ENCODE measurements around the gene SNORC. TPM values are rescaled to one million over a fixed set of nuclear protein-coding genes. Genes with fewer than 3 reads are reported as not detected.

The SNORC gene
- total RNA-seq, 1 donor from 2014 or later = 0.53 TPM

DNA sequence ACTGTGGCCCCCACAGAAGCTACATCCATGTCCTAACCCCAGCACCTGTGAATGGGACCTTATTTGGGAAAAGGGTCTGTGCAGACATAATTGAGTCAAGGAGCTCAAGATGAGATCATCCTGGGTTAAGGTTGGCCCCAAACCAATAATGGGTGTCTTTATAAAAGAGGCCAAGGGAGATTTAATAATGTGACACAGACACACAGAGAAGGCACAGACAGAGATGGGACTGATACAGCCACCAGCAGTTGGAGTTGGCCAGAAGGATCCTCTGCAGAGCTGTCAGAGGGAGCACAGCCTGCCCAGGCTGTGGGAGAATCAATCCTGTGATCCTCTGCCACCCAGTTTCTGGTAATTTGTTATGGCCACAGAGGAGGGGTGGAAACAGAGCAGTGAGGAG is 26.0 kb downstream of the SNORC start:
- intact Hi-C loops (cut with DNase I) = no loop called here
- H3K4me3 ChIP-seq = no peak overlapping the region
- DNase-seq = no peak
- no peaks in the 10 kb centered on the region for H3K4me1 ChIP-seq
- ATAC-seq = no peak
- H3K27me3 ChIP-seq (ENCODE audit: low read depth) = peaks cover 9% of the 10 kb centered on the region
- no peak overlapping the region for H3K27ac ChIP-seq
- H3K36me3 ChIP-seq = no peaks in the 10 kb centered on the region
- no peaks in the 10 kb centered on the region for H3K9me3 ChIP-seq
- TF ChIP-seq CTCF (IDR thresholded peaks at IDR 0.05) = no peak

DNA sequence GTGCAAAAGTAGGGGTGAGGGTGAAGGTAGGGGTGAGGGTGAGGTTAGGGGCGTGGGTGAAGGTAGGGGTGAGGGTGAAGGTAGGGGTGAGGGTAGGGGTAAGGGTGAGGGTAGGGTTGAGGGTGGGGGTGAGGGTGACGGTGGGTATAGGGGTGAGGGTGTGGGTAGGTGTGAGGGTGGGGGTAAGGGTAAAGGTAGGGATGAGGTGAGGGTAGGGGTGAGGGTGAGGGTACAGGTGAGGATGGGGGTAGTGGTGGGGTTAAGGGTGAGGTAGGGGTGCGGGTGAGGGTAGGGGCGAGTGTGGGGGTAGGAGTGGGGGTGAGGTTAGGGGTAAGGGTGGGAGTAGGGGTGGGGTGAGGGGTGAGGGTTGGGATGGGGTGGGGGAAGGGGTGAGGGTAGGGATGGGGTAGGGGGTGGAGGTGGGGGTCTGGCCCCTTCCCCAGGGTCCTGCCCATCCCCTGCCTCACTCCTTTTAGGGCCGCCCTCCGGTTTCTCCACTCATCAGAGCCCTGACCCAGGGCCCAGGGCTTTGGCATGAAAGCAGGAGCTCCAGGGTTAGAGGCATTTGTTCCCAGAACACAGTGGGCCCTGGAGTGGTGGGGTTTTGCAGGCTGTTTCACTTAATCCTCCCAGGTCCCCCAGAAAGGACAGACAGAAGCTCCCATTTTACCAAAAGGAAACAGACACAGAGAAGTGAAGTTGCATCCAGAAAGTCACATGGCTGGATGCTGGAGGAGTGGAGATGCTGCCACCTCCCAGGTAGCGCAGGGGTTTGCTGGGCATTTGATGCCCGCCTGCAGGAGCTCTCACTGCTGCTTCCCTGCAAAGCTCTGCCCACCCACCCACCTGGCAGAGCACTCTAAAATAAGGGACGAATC is 26.9 kb downstream of the SNORC start:
- Histone ChIP-seq H3K4me3 (no peak overlapping the region), H3K27me3 (ENCODE audit: low read depth) (peaks cover 13% of the 10 kb centered on the region), H3K4me1 (no peaks in the 10 kb centered on the region), H3K36me3 (no peaks in the 10 kb centered on the region), H3K9me3 (no peaks in the 10 kb centered on the region), H3K27ac (no peak overlapping the region)
- TF ChIP-seq CTCF (IDR thresholded peaks at IDR 0.05) = no peak
- no peak for ATAC-seq
- DNase-seq = no peak
- intact Hi-C loops (cut with DNase I) = no loop called here

DNA sequence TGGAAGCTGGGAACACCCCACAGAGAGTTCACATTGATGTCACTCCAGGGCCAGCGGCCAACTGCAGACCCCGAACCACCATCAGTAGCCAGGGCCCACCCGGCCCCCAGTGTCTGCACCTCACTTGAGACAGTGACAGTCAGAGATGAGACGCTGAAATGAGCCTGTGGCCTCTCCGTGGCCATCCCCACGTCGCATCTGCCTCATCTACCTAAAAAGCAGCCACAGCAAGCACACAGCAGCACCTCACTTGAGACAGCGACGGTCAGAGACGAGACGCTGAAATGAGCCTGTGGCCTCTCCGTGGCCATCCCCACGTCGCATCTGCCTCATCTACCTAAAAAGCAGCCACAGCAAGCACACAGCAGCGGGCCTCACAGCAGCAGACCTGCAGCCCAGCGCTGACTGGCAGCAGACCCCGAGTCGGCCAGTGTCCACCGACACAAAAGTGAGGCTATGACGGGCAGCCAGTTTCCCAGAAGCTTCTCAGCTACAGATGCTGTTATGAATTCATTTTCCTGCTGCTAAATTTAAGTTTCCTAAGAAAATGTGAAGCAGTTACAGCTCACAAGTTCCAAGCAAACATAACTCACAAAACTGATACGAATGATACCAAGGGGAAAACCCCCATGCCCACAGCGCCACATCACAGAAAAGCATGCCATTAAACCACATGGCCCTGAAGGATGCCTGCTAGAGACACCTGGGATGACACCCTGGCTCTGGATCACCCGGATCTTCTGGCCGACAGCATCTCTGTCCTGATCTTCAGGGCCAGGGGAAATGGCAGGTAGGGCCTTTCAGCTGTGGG is 27.7 kb downstream of the SNORC start:
- TF ChIP-seq CTCF (IDR thresholded peaks at IDR 0.05) = no peak
- Histone ChIP-seq H3K27me3 (ENCODE audit: low read depth) (peaks cover 12% of the 10 kb centered on the region), H3K27ac (no peak overlapping the region), H3K4me3 (no peak overlapping the region), H3K36me3 (no peaks in the 10 kb centered on the region), H3K9me3 (no peaks in the 10 kb centered on the region), H3K4me1 (no peaks in the 10 kb centered on the region)
- DNase-seq (no peak), ATAC-seq (no peak)
- intact Hi-C loops (cut with DNase I) = no loop called here

- H3K9me3 ChIP-seq = no peaks in the 10 kb centered on the region
- no peak for TF ChIP-seq CTCF (IDR thresholded peaks at IDR 0.05)
- intact Hi-C loops (cut with DNase I) = no loop called here
- no peak overlapping the region for H3K4me3 ChIP-seq
- no peaks in the 10 kb centered on the region for H3K36me3 ChIP-seq
- peaks cover 12% of the 10 kb centered on the region for H3K27me3 ChIP-seq (ENCODE audit: low read depth)
- ATAC-seq (no peak), DNase-seq (no peak)
- no peak overlapping the region for H3K27ac ChIP-seq
- H3K4me1 ChIP-seq = no peaks in the 10 kb centered on the region
Observed at GRCh38 chr2:232898592-232899543, 28.8 kb downstream of the SNORC start.
